Measurements from ENCODE around the gene SERPIND1.

GRCh38 chr22:20725987-20726558 lies 47.8 kb upstream of the SERPIND1 start:
- no peak for TF ChIP-seq YY1 (tag by site-specific recombination; IDR thresholded peaks at IDR 0.05)
- TF ChIP-seq KLF9 (tag by site-specific recombination; IDR thresholded peaks at IDR 0.05; ENCODE audit: low read depth) = no peak
- no peak for TF ChIP-seq CTCF (tag by site-specific recombination; IDR thresholded peaks at IDR 0.05)
- no peak for TF ChIP-seq REST (tag by site-specific recombination; IDR thresholded peaks at IDR 0.05)
- TF ChIP-seq ZBTB26 (tag by site-specific recombination; optimal IDR thresholded peaks at IDR 0.05) = no peak
- TF ChIP-seq SETDB1 (IDR thresholded peaks at IDR 0.05; ENCODE audit: insufficient read length, low read length) = no peak
- no peak for TF ChIP-seq KLF8 (tag by site-specific recombination; IDR thresholded peaks at IDR 0.05)
- no peak for TF ChIP-seq ZNF311 (tag by site-specific recombination; IDR thresholded peaks at IDR 0.05; ENCODE audit: borderline replicate concordance)
- no peak for TF ChIP-seq HOXD13 (CRISPR knock-in tag; IDR thresholded peaks at IDR 0.05; ENCODE audit: borderline replicate concordance)
- TF ChIP-seq ZNF521 (tag by site-specific recombination; IDR thresholded peaks at IDR 0.05) = no peak
- TF ChIP-seq ZNF48 (tag by site-specific recombination; IDR thresholded peaks at IDR 0.05) = no peak
- TF ChIP-seq ZNF701 (tag by site-specific recombination; IDR thresholded peaks at IDR 0.05) = no peak
- TF ChIP-seq ZNF600 (tag by site-specific recombination; IDR thresholded peaks at IDR 0.05) = no peak

Data from HEK293 (cell line).